Measurements from ENCODE around the gene CCPG1.
"Not testable (repeated sequence)": the region's sequence is repeated elsewhere in the genome, so short reads cannot be mapped to it uniquely, and the experiment has no call there.

- not testable (repeated sequence) for TF ChIP-seq POLR2A (IDR thresholded peaks at IDR 0.05; ENCODE audit: low read depth, low read length); POLR2AphosphoS5 (IDR thresholded peaks at IDR 0.05; ENCODE audit: low read depth, low read length); TAF1 (IDR thresholded peaks at IDR 0.05; ENCODE audit: borderline replicate concordance, low read depth, low read length)
Measured at GRCh38 chr15:55447030-55447394, 38.9 kb upstream of the CCPG1 start.

Measured in GM12892 (cell line).